ENCODE data around the gene HMGB2. TPM values are rescaled to one million over a fixed set of nuclear protein-coding genes. Genes with fewer than 3 reads are reported as not detected.

HMGB2 gene
- total RNA-seq (2021; ENCODE audit: unreplicated experiment) = 183 TPM
- polyA plus RNA-seq (2012; ENCODE audit: insufficient read length) = 96.2 TPM
- Bru-seq, nascent RNA = percentile 99 among the genes with signal in this experiment
- percentile 99 among the genes with signal in this experiment for BruChase-seq, experiment 1, labeled RNA remaining after a 2-hour chase
- percentile 100 among the genes with signal in this experiment for BruChase-seq, experiment 2, labeled RNA remaining after a 6-hour chase
- long read RNA-seq, transcript HMGB2-201 (5 exons, 1,889 nt) = major isoform, 87 of 135 reads
- long read RNA-seq, transcript HMGB2-202 (4 exons, 1,032 nt) = minor isoform, 6 of 135 reads
- long read RNA-seq, partial matches to known transcripts = 28 of 135 reads
- long read RNA-seq, other reads (novel, unspliced or antisense) = 11 of 135 reads

GRCh38 chr4:173334085-173334890 is at the start of gene HMGB2:
Gene HMGB2 (minus strand): TSS chr4:173334358. CDS start chr4:173333649, 709 bp downstream.
- ChIA-PET POLR2A (interaction anchor here (0.6 to 3.1 kb wide), 2 partner anchors 22 to 36 kb away, joined by 12 to 19 read pairs; partner anchors contain the start of gene SAP30), CTCF (no interaction called here)
- H3K36me3 ChIP-seq (ENCODE audit: control insufficient read depth, insufficient read depth, low read length) = peaks cover 12% of the 10 kb centered on the region
- no peaks in the 10 kb centered on the region for H3K9me3 ChIP-seq (ENCODE audit: control insufficient read depth, insufficient read depth, low read depth, low read length)
- BruUV-seq (replicated peaks) = no TSS peak
- peaks cover 11% of the 10 kb centered on the region; the same call in 1 of the 2 replicates for H3K4me1 ChIP-seq (ENCODE audit: control insufficient read depth, insufficient read depth, low read length)
- intact Hi-C loops (cut with micrococcal nuclease; ENCODE audit: unreplicated experiment) = loop anchor here (5.0 kb wide), 1 partner anchor 33 kb away; no protein-coding TSS in a partner anchor
- peak within 1 kb of the TSS; percentile 97 for H3K27ac ChIP-seq (ENCODE audit: low read length)
- peak; percentile 90 for ATAC-seq
- H3K27me3 ChIP-seq (ENCODE audit: control insufficient read depth, insufficient read depth, low read length) = no peaks in the 10 kb centered on the region
- DNase-seq (ENCODE audit: low read depth, low spot score) = peak; percentile 98
- in situ Hi-C loops (cut with HindIII; ENCODE audit: low pct_unique_long_range_greater_than_20kb, low sequenced_read_pairs) = no loop called here
- H3K4me3 ChIP-seq (ENCODE audit: low read depth in 2 of 2, low read length in 2 of 2) = peak within 1 kb of the TSS; percentile 86 to 91
- TF ChIP-seq SIN3A (IDR thresholded peaks at IDR 0.05; ENCODE audit: borderline replicate concordance, insufficient read depth, low read depth, low read length) (0 out of 2 replicates have a peak, but pooled peaks have one; percentile 63), POLR2AphosphoS5 (IDR thresholded peaks at IDR 0.05; ENCODE audit: low read depth, low read length) (peak; percentile 95), CTCF (IDR thresholded peaks at IDR 0.05) (no peak), TCF7L2 (IDR thresholded peaks at IDR 0.05; ENCODE audit: low read depth, low read length) (no peak)
- TF ChIP-seq, protein P1, sequence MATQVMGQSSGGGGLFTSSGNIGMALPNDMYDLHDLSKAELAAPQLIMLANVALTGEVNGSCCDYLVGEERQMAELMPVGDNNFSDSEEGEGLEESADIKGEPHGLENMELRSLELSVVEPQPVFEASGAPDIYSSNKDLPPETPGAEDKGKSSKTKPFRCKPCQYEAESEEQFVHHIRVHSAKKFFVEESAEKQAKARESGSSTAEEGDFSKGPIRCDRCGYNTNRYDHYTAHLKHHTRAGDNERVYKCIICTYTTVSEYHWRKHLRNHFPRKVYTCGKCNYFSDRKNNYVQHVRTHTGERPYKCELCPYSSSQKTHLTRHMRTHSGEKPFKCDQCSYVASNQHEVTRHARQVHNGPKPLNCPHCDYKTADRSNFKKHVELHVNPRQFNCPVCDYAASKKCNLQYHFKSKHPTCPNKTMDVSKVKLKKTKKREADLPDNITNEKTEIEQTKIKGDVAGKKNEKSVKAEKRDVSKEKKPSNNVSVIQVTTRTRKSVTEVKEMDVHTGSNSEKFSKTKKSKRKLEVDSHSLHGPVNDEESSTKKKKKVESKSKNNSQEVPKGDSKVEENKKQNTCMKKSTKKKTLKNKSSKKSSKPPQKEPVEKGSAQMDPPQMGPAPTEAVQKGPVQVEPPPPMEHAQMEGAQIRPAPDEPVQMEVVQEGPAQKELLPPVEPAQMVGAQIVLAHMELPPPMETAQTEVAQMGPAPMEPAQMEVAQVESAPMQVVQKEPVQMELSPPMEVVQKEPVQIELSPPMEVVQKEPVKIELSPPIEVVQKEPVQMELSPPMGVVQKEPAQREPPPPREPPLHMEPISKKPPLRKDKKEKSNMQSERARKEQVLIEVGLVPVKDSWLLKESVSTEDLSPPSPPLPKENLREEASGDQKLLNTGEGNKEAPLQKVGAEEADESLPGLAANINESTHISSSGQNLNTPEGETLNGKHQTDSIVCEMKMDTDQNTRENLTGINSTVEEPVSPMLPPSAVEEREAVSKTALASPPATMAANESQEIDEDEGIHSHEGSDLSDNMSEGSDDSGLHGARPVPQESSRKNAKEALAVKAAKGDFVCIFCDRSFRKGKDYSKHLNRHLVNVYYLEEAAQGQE (IDR thresholded peaks at IDR 0.05; ENCODE audit: insufficient read depth in 1 of 2, low read depth in 2 of 2, low read length in 1 of 2) = no peak

DNA sequence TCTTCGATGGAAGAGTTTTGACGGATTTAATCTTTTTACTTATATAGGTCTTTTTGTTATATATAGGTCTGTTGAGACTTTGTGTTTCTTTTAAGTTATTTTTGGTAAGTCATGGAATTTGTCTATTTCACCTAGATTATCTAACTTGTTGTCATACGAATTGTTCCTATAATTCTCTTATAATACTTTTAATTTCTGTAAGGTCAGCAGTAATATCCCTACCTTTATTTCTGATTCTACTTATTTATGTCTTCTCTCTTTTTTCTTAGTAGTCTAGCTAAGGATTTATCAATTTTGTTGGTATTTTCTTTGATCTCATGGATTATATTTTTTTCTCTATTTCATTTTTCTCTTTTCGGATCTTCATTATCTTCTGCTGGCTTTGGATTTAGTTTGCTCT is 48.2 kb upstream of the HMGB2 start:
- TF ChIP-seq, protein P1 (IDR thresholded peaks at IDR 0.05; ENCODE audit: insufficient read depth in 1 of 2, low read depth in 2 of 2, low read length in 1 of 2) = no peak
- TF ChIP-seq CTCF (IDR thresholded peaks at IDR 0.05) (no peak), SIN3A (IDR thresholded peaks at IDR 0.05; ENCODE audit: borderline replicate concordance, insufficient read depth, low read depth, low read length) (no peak), POLR2AphosphoS5 (IDR thresholded peaks at IDR 0.05; ENCODE audit: low read depth, low read length) (no peak), TCF7L2 (IDR thresholded peaks at IDR 0.05; ENCODE audit: low read depth, low read length) (no peak)
- DNase-seq (ENCODE audit: low read depth, low spot score) (no peak), ATAC-seq (no peak)
- Histone ChIP-seq H3K4me3 (ENCODE audit: low read depth in 2 of 2, low read length in 2 of 2) (no peak overlapping the region), H3K27me3 (ENCODE audit: control insufficient read depth, insufficient read depth, low read length) (no peaks in the 10 kb centered on the region), H3K27ac (ENCODE audit: low read length) (no peak overlapping the region), H3K9me3 (ENCODE audit: control insufficient read depth, insufficient read depth, low read depth, low read length) (no peaks in the 10 kb centered on the region), H3K36me3 (ENCODE audit: control insufficient read depth, insufficient read depth, low read length) (no peaks in the 10 kb centered on the region; the same call in 1 of the 2 replicates), H3K4me1 (ENCODE audit: control insufficient read depth, insufficient read depth, low read length) (no peaks in the 10 kb centered on the region)
- in situ Hi-C loops (cut with HindIII; ENCODE audit: low pct_unique_long_range_greater_than_20kb, low sequenced_read_pairs) (no loop called here), intact Hi-C loops (cut with micrococcal nuclease; ENCODE audit: unreplicated experiment) (no loop called here)
- BruUV-seq (replicated peaks) = no TSS peak
- POLR2A ChIA-PET = no interaction called here
- CTCF ChIA-PET = no interaction called here

Data from Panc1 (cell line).